MCF 10A (cell line): Measurements from ENCODE around the gene TBC1D14. TPM values are rescaled to one million over a fixed set of nuclear protein-coding genes. Genes with fewer than 3 reads are reported as not detected.

Experiments
- Bru-seq: library from RNA; stranded (reverse); fragments of 400-500 nt; gene quantifications from one replicate; lab custom pipeline; 2021; lab: Mats Ljungman, UMichigan
- BruChase-seq, 2 experiments: library from RNA; stranded (reverse); fragments of 400-500 nt; gene quantifications; one replicate each; lab custom pipeline; 2021; lab: Mats Ljungman, UMichigan
- BruUV-seq: library from RNA; stranded (reverse); fragments of 400-500 nt; replicated peaks from 2 replicates; lab custom pipeline; 2021; lab: Mats Ljungman, UMichigan
- CTCF ChIA-PET: fragments of 300-600 bp; sonication (Branson Sonifier 250); formaldehyde crosslinking; extraction: SDS; loops from one replicate; lab custom pipeline; 2021; ENCODE audit warnings: antibody characterized with exemption, inconsistent platforms; lab: Yijun Ruan, JAX
- POLR2A ChIA-PET: fragments of 300-600, 350-650 bp; sonication (Branson Sonifier 250); formaldehyde crosslinking; extraction: SDS; loops from one replicate; lab custom pipeline; 2020; ENCODE audit warnings: antibody characterized with exemption, inconsistent platforms; lab: Yijun Ruan, JAX
- DNase-seq: peaks from one replicate; pipeline ENCODE4 v3.0.0-alpha.2; 2018; ENCODE audit not compliant: unreplicated experiment
- H3K27ac Mint-ChIP-seq: one replicate; pipeline ENCODE4 v1.8.0; 2022; ENCODE audit warnings: mild to moderate bottlenecking, low read depth, mixed read lengths; ENCODE audit not compliant: unreplicated experiment
- H3K27me3 Mint-ChIP-seq: one replicate; pipeline ENCODE4 v1.8.0; 2022; ENCODE audit warnings: mixed read lengths; ENCODE audit not compliant: insufficient read depth, unreplicated experiment
- H3K36me3 Mint-ChIP-seq: one replicate; pipeline ENCODE4 v1.8.0; 2022; ENCODE audit warnings: mild to moderate bottlenecking, moderate library complexity, mixed read lengths; ENCODE audit not compliant: insufficient read depth, unreplicated experiment
- H3K4me1 Mint-ChIP-seq: one replicate; pipeline ENCODE4 v1.8.0; 2022; ENCODE audit warnings: mixed read lengths; ENCODE audit not compliant: insufficient read depth, unreplicated experiment
- H3K4me3 Mint-ChIP-seq: one replicate; pipeline ENCODE4 v1.8.0; 2022; ENCODE audit warnings: mild to moderate bottlenecking, moderate library complexity, mixed read lengths; ENCODE audit not compliant: unreplicated experiment
- H3K9me3 Mint-ChIP-seq: one replicate; pipeline ENCODE4 v1.8.0; 2022; ENCODE audit warnings: mixed read lengths; ENCODE audit not compliant: unreplicated experiment
- intact Hi-C: fragments of 100-400 bp; cut with micrococcal nuclease; formaldehyde crosslinking; loops from 2 replicates; pipeline ENCODE4 v1.14.1; 2022
- long read RNA-seq: library from polyadenylated mRNA; stranded (forward); transcript quantifications from one replicate; pipeline ENCODE4 v2.0.0, GENCODE V29; 2022
- total RNA-seq: library from RNA; stranded (reverse); gene quantifications from 2 replicates; pipeline ENCODE4 v1.2.3, GENCODE V29; 2022
- TF ChIP-seq, protein P1 (sequence below): fragments of 200-600 bp; IDR thresholded peaks from one replicate; pipeline ENCODE4 v1.8.0; 2022; ENCODE audit warnings: antibody characterized with exemption, mild to moderate bottlenecking; ENCODE audit not compliant: unreplicated experiment

TBC1D14 gene, protein sequence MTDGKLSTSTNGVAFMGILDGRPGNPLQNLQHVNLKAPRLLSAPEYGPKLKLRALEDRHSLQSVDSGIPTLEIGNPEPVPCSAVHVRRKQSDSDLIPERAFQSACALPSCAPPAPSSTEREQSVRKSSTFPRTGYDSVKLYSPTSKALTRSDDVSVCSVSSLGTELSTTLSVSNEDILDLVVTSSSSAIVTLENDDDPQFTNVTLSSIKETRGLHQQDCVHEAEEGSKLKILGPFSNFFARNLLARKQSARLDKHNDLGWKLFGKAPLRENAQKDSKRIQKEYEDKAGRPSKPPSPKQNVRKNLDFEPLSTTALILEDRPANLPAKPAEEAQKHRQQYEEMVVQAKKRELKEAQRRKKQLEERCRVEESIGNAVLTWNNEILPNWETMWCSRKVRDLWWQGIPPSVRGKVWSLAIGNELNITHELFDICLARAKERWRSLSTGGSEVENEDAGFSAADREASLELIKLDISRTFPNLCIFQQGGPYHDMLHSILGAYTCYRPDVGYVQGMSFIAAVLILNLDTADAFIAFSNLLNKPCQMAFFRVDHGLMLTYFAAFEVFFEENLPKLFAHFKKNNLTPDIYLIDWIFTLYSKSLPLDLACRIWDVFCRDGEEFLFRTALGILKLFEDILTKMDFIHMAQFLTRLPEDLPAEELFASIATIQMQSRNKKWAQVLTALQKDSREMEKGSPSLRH
- 52.6 and 55.1 TPM in 2 replicates for total RNA-seq
- Bru-seq, nascent RNA = percentile 65 among the genes with signal in this experiment
- BruChase-seq, experiment 1, labeled RNA remaining after a 6-hour chase = percentile 77 among the genes with signal in this experiment
- percentile 67 among the genes with signal in this experiment for BruChase-seq, experiment 2, labeled RNA remaining after a 2-hour chase
- long read RNA-seq, full-length matches to known transcripts = 35 of 74 reads
- long read RNA-seq, partial matches to known transcripts = 21 of 74 reads
- long read RNA-seq, other reads (novel, unspliced or antisense) = 18 of 74 reads

DNA sequence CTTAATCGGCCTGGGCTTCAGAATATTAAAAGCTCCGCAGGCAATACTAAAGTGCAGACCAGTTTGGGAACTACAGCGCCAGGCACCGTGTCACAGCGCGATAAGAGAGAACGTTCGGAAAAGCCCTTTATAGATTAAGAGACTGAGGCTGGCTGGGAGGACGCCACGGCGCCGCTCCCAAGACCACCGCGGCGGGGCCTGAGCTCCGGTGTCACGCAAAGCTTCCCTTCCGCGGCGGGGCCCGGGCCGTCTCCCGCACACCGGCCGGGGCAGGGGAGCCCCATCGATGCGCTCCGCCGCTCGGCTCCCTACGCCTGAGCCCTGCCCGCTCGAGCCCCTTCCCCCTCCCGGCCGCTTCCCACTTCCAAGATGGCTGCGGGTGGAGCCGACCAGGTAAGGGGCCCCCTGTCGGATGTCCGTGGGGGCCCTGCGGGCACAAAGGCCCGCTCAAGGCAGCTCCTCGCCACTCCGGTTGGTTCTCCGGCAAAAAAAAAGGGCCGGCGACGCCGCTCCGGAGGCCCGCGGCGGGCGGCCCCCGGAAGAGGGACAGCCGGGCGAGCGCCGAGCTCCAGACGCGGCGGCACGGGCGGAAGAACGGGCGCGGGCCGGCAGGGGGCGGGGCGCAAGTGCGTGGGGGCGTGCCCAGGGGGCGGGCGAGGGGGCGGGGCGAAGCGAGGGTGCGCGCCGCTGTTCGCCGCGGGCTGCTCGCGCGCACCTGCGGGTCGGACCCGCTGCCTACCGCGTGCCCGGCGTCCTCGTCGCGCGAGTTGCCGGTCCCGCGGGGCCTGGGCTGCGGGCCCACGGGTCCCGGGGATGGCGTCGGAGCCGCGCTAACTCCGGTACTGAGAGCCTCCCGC is at the start of gene TBC1D14:
TBC1D14 (plus strand) TSS at position 714 of the 857 bp plus-strand sequence. CDS start 13,564 bp downstream, outside the sequence.
- H3K4me3 Mint-ChIP-seq = peak within 1 kb of the TSS; percentile 91
- intact Hi-C loops = loop anchor here (1.0 to 5.0 kb wide), 2 partner anchors 78 to 159 kb away; partner anchors contain the start of gene GRPEL1
- H3K27me3 Mint-ChIP-seq = no peaks in the 10 kb centered on the region
- H3K4me1 Mint-ChIP-seq = peaks cover 29% of the 10 kb centered on the region
- peak; percentile 87 for DNase-seq
- ChIA-PET CTCF (interaction anchor here (0.6 to 2.4 kb wide), 11 partner anchors 11 to 1043 kb away, joined by 3 to 6 read pairs (median 3); partner anchors contain the start of gene GRPEL1), POLR2A (interaction anchor here (0.5 to 5.8 kb wide), 19 partner anchors 9 to 1415 kb away, joined by 3 to 46 read pairs (median 4); partner anchors contain the start of genes GRPEL1 and MRFAP1L1)
- no peaks in the 10 kb centered on the region for H3K36me3 Mint-ChIP-seq
- no peaks in the 10 kb centered on the region for H3K9me3 Mint-ChIP-seq
- H3K27ac Mint-ChIP-seq = peak within 1 kb of the TSS; percentile 77
- BruUV-seq = no TSS peak
- TF ChIP-seq, protein P1, sequence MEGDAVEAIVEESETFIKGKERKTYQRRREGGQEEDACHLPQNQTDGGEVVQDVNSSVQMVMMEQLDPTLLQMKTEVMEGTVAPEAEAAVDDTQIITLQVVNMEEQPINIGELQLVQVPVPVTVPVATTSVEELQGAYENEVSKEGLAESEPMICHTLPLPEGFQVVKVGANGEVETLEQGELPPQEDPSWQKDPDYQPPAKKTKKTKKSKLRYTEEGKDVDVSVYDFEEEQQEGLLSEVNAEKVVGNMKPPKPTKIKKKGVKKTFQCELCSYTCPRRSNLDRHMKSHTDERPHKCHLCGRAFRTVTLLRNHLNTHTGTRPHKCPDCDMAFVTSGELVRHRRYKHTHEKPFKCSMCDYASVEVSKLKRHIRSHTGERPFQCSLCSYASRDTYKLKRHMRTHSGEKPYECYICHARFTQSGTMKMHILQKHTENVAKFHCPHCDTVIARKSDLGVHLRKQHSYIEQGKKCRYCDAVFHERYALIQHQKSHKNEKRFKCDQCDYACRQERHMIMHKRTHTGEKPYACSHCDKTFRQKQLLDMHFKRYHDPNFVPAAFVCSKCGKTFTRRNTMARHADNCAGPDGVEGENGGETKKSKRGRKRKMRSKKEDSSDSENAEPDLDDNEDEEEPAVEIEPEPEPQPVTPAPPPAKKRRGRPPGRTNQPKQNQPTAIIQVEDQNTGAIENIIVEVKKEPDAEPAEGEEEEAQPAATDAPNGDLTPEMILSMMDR = no peak

DNA sequence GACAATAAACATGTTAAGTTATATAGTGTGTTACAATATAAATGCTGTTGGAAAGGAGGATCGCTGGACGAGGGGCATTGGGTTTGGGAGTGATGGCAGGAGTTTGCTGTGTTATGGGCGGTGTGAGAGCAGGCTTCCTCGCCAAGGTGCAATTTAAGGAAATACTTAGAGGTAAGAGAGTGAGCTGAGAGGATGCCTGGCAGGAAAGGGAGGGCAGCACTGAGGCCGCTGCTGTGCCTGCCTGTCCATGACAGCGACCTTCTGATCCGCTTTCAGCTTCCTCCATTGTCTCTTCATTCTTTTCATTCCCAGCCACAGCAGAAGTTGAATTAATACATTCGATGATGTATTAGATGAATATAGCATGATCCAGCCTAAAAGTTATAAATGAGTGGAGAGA is 41.2 kb upstream of the TBC1D14 start:
- Mint-ChIP-seq H3K36me3 (peaks cover 81% of the 10 kb centered on the region), H3K4me3 (no peak overlapping the region), H3K4me1 (no peaks in the 10 kb centered on the region), H3K27ac (no peak overlapping the region), H3K27me3 (no peaks in the 10 kb centered on the region), H3K9me3 (no peaks in the 10 kb centered on the region)
- intact Hi-C loops = no loop called here
- no TSS peak for BruUV-seq
- no peak for DNase-seq
- CTCF ChIA-PET = interaction anchor here (0.8 to 1.4 kb wide), 3 partner anchors 94 to 151 kb away, joined by 3 read pairs; no protein-coding TSS in a partner anchor
- POLR2A ChIA-PET = no interaction called here
- TF ChIP-seq, protein P1 = no peak

DNA sequence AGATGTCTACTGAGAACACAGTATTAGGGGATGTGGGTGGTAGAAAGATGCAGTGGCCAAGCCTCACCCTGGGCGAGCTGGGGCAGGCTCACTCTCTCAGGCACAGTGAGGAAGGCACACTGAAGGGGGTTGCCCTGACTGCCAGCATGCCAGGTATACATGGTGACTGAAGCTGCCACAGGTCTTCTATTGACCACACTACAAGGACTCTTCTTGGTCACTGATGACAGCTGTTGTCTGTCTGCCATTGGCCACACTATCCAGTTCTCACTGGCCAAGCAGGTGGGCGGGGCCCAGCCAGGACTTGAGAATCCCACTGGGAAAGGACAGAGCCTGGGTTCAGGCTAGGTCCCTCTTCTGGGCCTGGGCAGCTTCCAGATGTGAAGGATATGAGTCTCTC is 39.7 kb upstream of the TBC1D14 start:
- Mint-ChIP-seq H3K4me1 (no peaks in the 10 kb centered on the region), H3K27me3 (no peaks in the 10 kb centered on the region), H3K9me3 (no peaks in the 10 kb centered on the region), H3K4me3 (no peak overlapping the region), H3K36me3 (peaks cover 74% of the 10 kb centered on the region), H3K27ac (no peak overlapping the region)
- intact Hi-C loops = loop anchor here (5.0 kb wide), 1 partner anchor 202 kb away; no protein-coding TSS in a partner anchor
- no TSS peak for BruUV-seq
- CTCF ChIA-PET = interaction anchor here (0.8 kb wide), 2 partner anchors 104 to 150 kb away, joined by 3 read pairs; no protein-coding TSS in a partner anchor
- POLR2A ChIA-PET = no interaction called here
- TF ChIP-seq, protein P1 = no peak
- no peak for DNase-seq
